SK-N-SH (cell line): ENCODE data around the gene CAPN10. TPM values are rescaled to one million over a fixed set of nuclear protein-coding genes. Genes with fewer than 3 reads are reported as not detected.

ENCODE experiments used
- CTCF ChIA-PET: fragments of 300-600, 350-600 bp; formaldehyde crosslinking; extraction: SDS; loops from one replicate; lab custom pipeline; 2021; lab: Yijun Ruan, JAX
- POLR2A ChIA-PET: fragments of 350-600 bp; sonication (Branson Sonifier 250); formaldehyde crosslinking; extraction: SDS; loops from one replicate; lab custom pipeline; 2020; ENCODE audit warnings: antibody characterized with exemption, inconsistent platforms; lab: Yijun Ruan, JAX
- DNase-seq: peaks from one replicate; pipeline ENCODE4 v3.0.0; 2012
- H2AFZ ChIP-seq: fragments of 200-600 bp; sonication (generic); 2 replicates; pipeline ENCODE4 v1.8.1; 2016; ENCODE audit warnings: antibody characterized with exemption, mild to moderate bottlenecking, low read depth
- H3F3A ChIP-seq: fragments of 200-600 bp; sonication (generic); replicated peaks from 2 replicates; pipeline ENCODE3; 2016; ENCODE audit warnings: antibody characterized with exemption, mild to moderate bottlenecking; ENCODE audit not compliant: insufficient read depth
- H3K27ac ChIP-seq, 2 experiments: fragments of 200-500 bp in 1 of 2; fragments of 200-600 bp in 1 of 2; sonication (Bioruptor generic) in 1 of 2; sonication (generic), shearing (Covaris generic) in 1 of 2; 2 replicates each; pipeline versions ENCODE4 v1.5.1 to v1.6.1; 2014 to 2016; ENCODE audit warnings: low read depth in 2 of 2, inconsistent platforms in 1 of 2, low read length in 1 of 2, mild to moderate bottlenecking in 1 of 2, mixed read lengths in 1 of 2
- H3K27me3 ChIP-seq: fragments of 200-600 bp; sonication (generic), shearing (Covaris generic); 2 replicates; pipeline ENCODE4 v1.6.1; 2016; ENCODE audit warnings: mixed run types; ENCODE audit not compliant: insufficient read depth
- H3K36me3 ChIP-seq, 2 experiments: fragments of 200-500 bp in 1 of 2; fragments of 200-600 bp in 1 of 2; sonication (Bioruptor generic) in 1 of 2; sonication (generic) in 1 of 2; replicated peaks in 1 of 2; 2 replicates each; pipeline versions ENCODE3 to v1.5.1; 2014 to 2016; ENCODE audit warnings: low read length in 1 of 2, mild to moderate bottlenecking in 1 of 2; ENCODE audit not compliant: insufficient read depth in 2 of 2, control insufficient read depth in 1 of 2
- H3K4me1 ChIP-seq, 2 experiments: fragments of 200-500 bp in 1 of 2; fragments of 200-600 bp in 1 of 2; sonication (Bioruptor generic) in 1 of 2; sonication (generic), shearing (Covaris generic) in 1 of 2; 2 replicates each; pipeline versions ENCODE4 v1.5.1 to v1.6.1; 2014 to 2016; ENCODE audit warnings: low read depth in 1 of 2, low read length in 1 of 2, mixed run types in 1 of 2; ENCODE audit not compliant: insufficient read depth in 2 of 2, control insufficient read depth in 1 of 2
- H3K4me2 ChIP-seq: fragments of 200-600 bp; sonication (generic), shearing (Covaris generic); 2 replicates; pipeline ENCODE4 v1.6.1; 2017; ENCODE audit warnings: mixed run types
- H3K4me3 ChIP-seq, 2 experiments: fragments of 200-500 bp in 1 of 2; fragments of 200-600 bp in 1 of 2; sonication (Bioruptor generic) in 1 of 2; sonication (generic), shearing (Covaris generic) in 1 of 2; 2 replicates each; pipeline versions ENCODE4 v1.5.1 to v1.8.1; 2014 to 2016; ENCODE audit warnings: low read depth in 2 of 2, inconsistent platforms in 1 of 2, low read length in 1 of 2, mild to moderate bottlenecking in 1 of 2, mixed read lengths in 1 of 2, moderate library complexity in 1 of 2
- H3K79me2 ChIP-seq: fragments of 200-600 bp; sonication (generic); 2 replicates; pipeline ENCODE4 v1.8.1; 2017; ENCODE audit warnings: mild to moderate bottlenecking; ENCODE audit not compliant: insufficient read depth
- H3K9ac ChIP-seq: fragments of 200-600 bp; sonication (generic); 2 replicates; pipeline ENCODE4 v1.6.1; 2017; ENCODE audit warnings: mixed run types
- H3K9me2 ChIP-seq: fragments of 200-600 bp; sonication (generic); 2 replicates; pipeline ENCODE4 v1.6.1; 2017; ENCODE audit warnings: mixed run types
- H3K9me3 ChIP-seq: fragments of 200-600 bp; sonication (generic); 2 replicates; pipeline ENCODE4 v1.6.1; 2017; ENCODE audit warnings: mixed run types, mild to moderate bottlenecking, moderate library complexity
- H4K20me1 ChIP-seq: fragments of 200-600 bp; sonication (generic); 2 replicates; pipeline ENCODE4 v1.6.1; 2017; ENCODE audit warnings: mild to moderate bottlenecking, mixed run types; ENCODE audit not compliant: insufficient read depth
- CTCF ChIP-seq: fragments of 200-600 bp; sonication (generic); IDR thresholded peaks from 2 replicates; pipeline ENCODE4 v1.6.1; 2017; ENCODE audit warnings: antibody characterized with exemption, mild to moderate bottlenecking, moderate library complexity
- EP300 ChIP-seq, 2 experiments: IDR thresholded peaks; 2 replicates each; pipeline versions ENCODE4 v1.4.0 to v1.6.1; 2012; ENCODE audit warnings: borderline replicate concordance in 1 of 2, low read depth in 1 of 2, low read length in 1 of 2
- FOSL2 ChIP-seq: IDR thresholded peaks from 2 replicates; pipeline ENCODE4 v1.4.0; 2012; ENCODE audit warnings: low read depth, mild to moderate bottlenecking, moderate library complexity, borderline replicate concordance
- FOXJ3 ChIP-seq: sonication (generic); formaldehyde crosslinking; IDR thresholded peaks from 2 replicates; pipeline ENCODE4 v1.5.1; 2020; ENCODE audit warnings: mild to moderate bottlenecking, missing genetic modification reagents
- FOXM1 ChIP-seq: IDR thresholded peaks from 2 replicates; pipeline ENCODE4 v1.4.0; 2012; ENCODE audit warnings: low read depth, mild to moderate bottlenecking
- MXI1 ChIP-seq: IDR thresholded peaks from 2 replicates; pipeline ENCODE4 v1.6.1; 2012; ENCODE audit warnings: mild to moderate bottlenecking, low read depth, low read length, improper control_type of control experiment
- NRF1 ChIP-seq: IDR thresholded peaks from 2 replicates; pipeline ENCODE4 v1.6.1; 2012; ENCODE audit warnings: low read depth, mild to moderate bottlenecking, low read length
- RAD21 ChIP-seq: IDR thresholded peaks from 2 replicates; pipeline ENCODE4 v1.6.1; 2012; ENCODE audit warnings: mild to moderate bottlenecking, low read length
- RCOR1 ChIP-seq: fragments of 150-350 bp; IDR thresholded peaks from 2 replicates; pipeline ENCODE4 v1.6.1; 2017; ENCODE audit warnings: antibody characterized with exemption, low read length
- SMC3 ChIP-seq: IDR thresholded peaks from 2 replicates; pipeline ENCODE4 v1.6.1; 2012; ENCODE audit warnings: low read depth, low read length, improper control_type of control experiment
- TAF1 ChIP-seq: IDR thresholded peaks from 2 replicates; pipeline ENCODE4 v1.6.1; 2012; ENCODE audit warnings: low read depth, mild to moderate bottlenecking, low read length, moderate library complexity, borderline replicate concordance
- TCF12 ChIP-seq: IDR thresholded peaks from 2 replicates; pipeline ENCODE4 v1.4.0; 2012
- USF1 ChIP-seq: IDR thresholded peaks from 2 replicates; pipeline ENCODE4 v1.4.0; 2012; ENCODE audit warnings: low read depth, borderline replicate concordance
- YY1 ChIP-seq: IDR thresholded peaks from 2 replicates; pipeline ENCODE4 v1.4.0; 2012; ENCODE audit warnings: low read depth, mild to moderate bottlenecking
- WGBS: methylation state at CpG from one replicate; pipeline ENCODE4 v1.1.6; 2017; ENCODE audit warnings: low lambda C conversion rate; 5-methylcytosine and 5-hydroxymethylcytosine counted together
- polyA plus RNA-seq, 3 experiments: library from polyadenylated mRNA; depleted of rRNA; stranded (reverse); fragments of >200 nt; gene quantifications; 2 replicates each; pipeline ENCODE4 v1.2.3, GENCODE V29; 2012

CAPN10 gene
- polyA plus RNA-seq, 1 of the 3 experiments (the other 2 are of a cell fraction) = 24.0 TPM

- Histone ChIP-seq H4K20me1 (0 out of 2 replicates have a peak, but pooled peaks cover 12% of the 10 kb centered on the region), H3K4me1 (peaks cover 26 to 39% of the 10 kb centered on the region in 2 experiments; a peak in 3 of 4 replicates), H3K27ac (peak overlapping the region in 1 of 2 experiments; percentile 67; a peak in 2 of 4 replicates), H3K4me3 (peak overlapping the region; percentile 73 to 80), H3K27me3 (no peaks in the 10 kb centered on the region), H3K9ac (peak overlapping the region; percentile 60), H2AFZ (peak overlapping the region; percentile 56; the same call in 1 of the 2 replicates), H3K36me3 (peaks cover 0 to 7% of the 10 kb centered on the region in 2 experiments), H3K9me2 (no peaks in the 10 kb centered on the region), H3K79me2 (peaks cover 26% of the 10 kb centered on the region; the same call in 1 of the 2 replicates), H3K9me3 (no peaks in the 10 kb centered on the region), H3F3A (peaks cover 7% of the 10 kb centered on the region), H3K4me2 (peak overlapping the region; percentile 93)
- 43% methylated on average over 10 of the region's 93 CpGs for WGBS
- ChIA-PET POLR2A (interaction anchor here (0.5 to 1.7 kb wide), 5 partner anchors 8 to 1525 kb away, joined by 3 to 25 read pairs (median 3); partner anchors contain the start of gene CAPN10), CTCF (interaction anchor here (0.7 to 1.7 kb wide), 8 partner anchors 11 to 271 kb away, joined by 3 to 6 read pairs (median 4); partner anchors contain the start of gene CAPN10)
- DNase-seq = peak; percentile 83
- no peak for TF ChIP-seq TAF1
- TF ChIP-seq NRF1 = peak; percentile 30; the same call in 1 of the 2 replicates
- no peak for TF ChIP-seq SMC3
- no peak for TF ChIP-seq FOSL2
- no peak for TF ChIP-seq RAD21
- peak; percentile 20; the same call in 1 of the 2 replicates for TF ChIP-seq MXI1
- TF ChIP-seq USF1 = 0 out of 2 replicates have a peak, but pooled peaks have one; percentile 9
- no peak for TF ChIP-seq CTCF
- no peak for TF ChIP-seq FOXJ3
- no peak for TF ChIP-seq TCF12
- TF ChIP-seq FOXM1 = no peak
- TF ChIP-seq YY1 = no peak
- no peak for TF ChIP-seq RCOR1
- no peak for TF ChIP-seq EP300 (IDR thresholded peaks at IDR 0.05; ENCODE audit: borderline replicate concordance in 1 of 2, low read depth in 1 of 2, low read length in 1 of 2)
These were observed 17.6 kb upstream of the CAPN10 start for GRCh38 chr2:240568678-240569522.
